Endothelial cell (in vitro differentiated cells): Measurements from ENCODE around the gene PKIB. TPM values are rescaled to one million over a fixed set of nuclear protein-coding genes. Genes with fewer than 3 reads are reported as not detected.

Source experiments
- DNase-seq: peaks from one replicate; pipeline ENCODE4 v3.0.0; 2021; ENCODE audit warnings: low spot score
- H3K27ac Mint-ChIP-seq: one replicate; pipeline ENCODE4 v1.8.0; 2021; ENCODE audit warnings: mixed read lengths, inconsistent platforms; ENCODE audit not compliant: unreplicated experiment
- H3K27me3 Mint-ChIP-seq: one replicate; pipeline ENCODE4 v1.8.0; 2021; ENCODE audit warnings: mild to moderate bottlenecking, moderate library complexity, mixed read lengths, inconsistent platforms; ENCODE audit not compliant: unreplicated experiment
- H3K36me3 Mint-ChIP-seq: one replicate; pipeline ENCODE4 v1.8.0; 2021; ENCODE audit warnings: mild to moderate bottlenecking, low read depth, mixed read lengths, inconsistent platforms; ENCODE audit not compliant: unreplicated experiment
- H3K4me1 Mint-ChIP-seq: one replicate; pipeline ENCODE4 v1.8.0; 2021; ENCODE audit warnings: mild to moderate bottlenecking, mixed read lengths, inconsistent platforms; ENCODE audit not compliant: unreplicated experiment
- H3K4me3 Mint-ChIP-seq: one replicate; pipeline ENCODE4 v1.8.0; 2021; ENCODE audit warnings: mild to moderate bottlenecking, mixed read lengths, inconsistent platforms; ENCODE audit not compliant: unreplicated experiment
- H3K9me3 Mint-ChIP-seq: one replicate; pipeline ENCODE4 v1.8.0; 2021; ENCODE audit warnings: mixed read lengths, inconsistent platforms; ENCODE audit not compliant: unreplicated experiment
- total RNA-seq: library from RNA; stranded (reverse); fragmentation: NEBNext Ultra II Directional; extraction: Animal tissue kit (Norgen Biotek cat#: 25700); gene quantifications from one replicate; pipeline ENCODE4 v1.2.1, GENCODE V29; 2021; ENCODE audit not compliant: unreplicated experiment
- TF ChIP-seq, protein P1 (sequence below): fragments of 200-600 bp; sonication (generic); IDR thresholded peaks from one replicate; pipeline ENCODE4 v1.5.0; 2021; ENCODE audit warnings: antibody characterized with exemption; ENCODE audit not compliant: unreplicated experiment

PKIB gene
- total RNA-seq, 1 donor from 2014 or later, result 38.5 TPM

DNA sequence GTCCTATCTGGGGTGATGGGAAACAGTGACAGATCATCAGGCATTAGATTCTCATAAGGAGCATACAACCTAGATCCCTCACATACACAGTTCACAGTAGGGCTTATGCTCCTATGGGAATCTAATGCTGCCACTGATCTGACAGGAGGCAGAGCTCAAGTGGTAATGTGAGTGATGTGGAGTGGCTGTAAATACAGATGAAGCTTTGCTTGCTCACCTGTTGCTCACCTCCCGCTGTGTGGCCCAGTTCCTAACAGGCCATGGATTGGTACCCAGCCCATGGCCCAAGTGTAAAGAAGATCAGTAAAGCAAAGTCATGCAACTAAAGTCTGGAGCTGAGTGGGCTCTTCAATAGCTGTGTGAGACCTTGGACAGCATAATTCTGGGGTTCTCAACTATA lies 65.9 kb downstream of the PKIB start:
- TF ChIP-seq, protein P1, sequence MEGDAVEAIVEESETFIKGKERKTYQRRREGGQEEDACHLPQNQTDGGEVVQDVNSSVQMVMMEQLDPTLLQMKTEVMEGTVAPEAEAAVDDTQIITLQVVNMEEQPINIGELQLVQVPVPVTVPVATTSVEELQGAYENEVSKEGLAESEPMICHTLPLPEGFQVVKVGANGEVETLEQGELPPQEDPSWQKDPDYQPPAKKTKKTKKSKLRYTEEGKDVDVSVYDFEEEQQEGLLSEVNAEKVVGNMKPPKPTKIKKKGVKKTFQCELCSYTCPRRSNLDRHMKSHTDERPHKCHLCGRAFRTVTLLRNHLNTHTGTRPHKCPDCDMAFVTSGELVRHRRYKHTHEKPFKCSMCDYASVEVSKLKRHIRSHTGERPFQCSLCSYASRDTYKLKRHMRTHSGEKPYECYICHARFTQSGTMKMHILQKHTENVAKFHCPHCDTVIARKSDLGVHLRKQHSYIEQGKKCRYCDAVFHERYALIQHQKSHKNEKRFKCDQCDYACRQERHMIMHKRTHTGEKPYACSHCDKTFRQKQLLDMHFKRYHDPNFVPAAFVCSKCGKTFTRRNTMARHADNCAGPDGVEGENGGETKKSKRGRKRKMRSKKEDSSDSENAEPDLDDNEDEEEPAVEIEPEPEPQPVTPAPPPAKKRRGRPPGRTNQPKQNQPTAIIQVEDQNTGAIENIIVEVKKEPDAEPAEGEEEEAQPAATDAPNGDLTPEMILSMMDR, result no peak
- no peaks in the 10 kb centered on the region for H3K9me3 Mint-ChIP-seq
- H3K27ac Mint-ChIP-seq, result no peak overlapping the region
- peaks cover 8% of the 10 kb centered on the region for H3K4me1 Mint-ChIP-seq
- H3K27me3 Mint-ChIP-seq, result no peaks in the 10 kb centered on the region
- peaks cover 27% of the 10 kb centered on the region for H3K36me3 Mint-ChIP-seq
- H3K4me3 Mint-ChIP-seq, result no peak overlapping the region
- DNase-seq, result no peak

DNA sequence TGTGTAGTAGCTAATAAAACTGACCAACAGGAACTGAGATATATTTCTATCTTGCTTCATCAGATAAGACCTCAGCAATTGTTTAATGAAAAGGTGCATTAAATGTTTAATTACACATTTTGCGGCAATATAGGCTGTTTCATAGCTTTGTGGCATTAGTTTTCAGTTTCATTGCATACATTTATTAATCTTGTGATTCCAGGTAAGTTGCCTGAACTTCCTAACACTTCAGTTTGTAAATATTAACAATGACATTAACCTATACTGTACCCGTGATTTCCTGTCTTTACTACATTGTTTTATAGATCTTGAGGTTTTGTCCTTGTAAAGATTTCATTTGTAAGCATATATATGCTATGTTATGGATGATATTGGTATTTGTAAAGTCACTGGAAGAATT lies 66.5 kb downstream of the PKIB start:
- TF ChIP-seq, protein P1, result no peak
- Mint-ChIP-seq H3K4me1 (peaks cover 8% of the 10 kb centered on the region), H3K9me3 (no peaks in the 10 kb centered on the region), H3K27me3 (no peaks in the 10 kb centered on the region), H3K27ac (no peak overlapping the region), H3K36me3 (peaks cover 27% of the 10 kb centered on the region), H3K4me3 (no peak overlapping the region)
- no peak for DNase-seq

DNA sequence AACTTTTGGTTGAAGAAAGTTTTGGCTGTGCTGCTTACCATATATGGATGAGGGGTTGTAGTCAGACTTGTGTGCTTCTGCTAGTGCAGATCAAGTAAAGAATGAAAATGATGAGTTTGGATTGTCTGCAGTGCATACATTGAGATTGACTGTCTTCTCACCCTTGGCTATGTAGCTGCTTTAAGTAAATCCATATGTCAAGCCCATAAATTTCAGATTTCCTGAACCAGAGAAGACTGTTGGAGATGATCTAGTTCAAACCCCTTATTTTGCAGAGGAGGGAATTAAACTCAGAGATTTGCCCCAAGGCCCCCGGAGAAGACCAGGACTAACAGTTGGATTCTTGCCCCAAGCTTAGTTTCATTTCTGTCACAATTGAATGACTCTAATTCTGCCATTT lies 67.2 kb downstream of the PKIB start:
- H3K36me3 Mint-ChIP-seq, result peaks cover 27% of the 10 kb centered on the region
- H3K4me3 Mint-ChIP-seq, result no peak overlapping the region
- TF ChIP-seq, protein P1, result no peak
- H3K9me3 Mint-ChIP-seq, result no peaks in the 10 kb centered on the region
- H3K27me3 Mint-ChIP-seq, result no peaks in the 10 kb centered on the region
- no peak for DNase-seq
- no peak overlapping the region for H3K27ac Mint-ChIP-seq
- H3K4me1 Mint-ChIP-seq, result peaks cover 8% of the 10 kb centered on the region

DNA sequence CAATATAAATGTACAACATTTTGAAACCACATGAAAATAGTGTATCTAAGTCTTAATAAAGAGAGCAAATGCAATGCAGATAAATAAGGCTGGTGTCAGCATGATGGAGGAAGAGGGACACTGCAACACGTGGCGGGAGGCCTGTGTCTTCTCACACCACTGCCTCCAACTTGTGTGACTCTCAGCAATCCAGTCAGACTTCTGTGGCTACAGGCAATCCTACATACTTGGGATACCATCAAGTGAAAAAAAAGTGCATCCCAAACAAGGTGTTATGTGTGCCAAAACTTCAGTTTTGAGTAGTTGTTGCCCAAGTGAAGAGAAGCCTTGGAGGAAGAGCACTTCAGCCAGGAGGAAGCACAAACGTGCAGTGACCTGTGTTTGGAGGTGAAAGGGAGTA lies 68.6 kb downstream of the PKIB start:
- TF ChIP-seq, protein P1, result no peak
- no peaks in the 10 kb centered on the region for H3K9me3 Mint-ChIP-seq
- no peaks in the 10 kb centered on the region for H3K27me3 Mint-ChIP-seq
- H3K27ac Mint-ChIP-seq, result no peak overlapping the region
- peaks cover 24% of the 10 kb centered on the region for H3K36me3 Mint-ChIP-seq
- H3K4me1 Mint-ChIP-seq, result peaks cover 8% of the 10 kb centered on the region
- no peak overlapping the region for H3K4me3 Mint-ChIP-seq
- no peak for DNase-seq

DNA sequence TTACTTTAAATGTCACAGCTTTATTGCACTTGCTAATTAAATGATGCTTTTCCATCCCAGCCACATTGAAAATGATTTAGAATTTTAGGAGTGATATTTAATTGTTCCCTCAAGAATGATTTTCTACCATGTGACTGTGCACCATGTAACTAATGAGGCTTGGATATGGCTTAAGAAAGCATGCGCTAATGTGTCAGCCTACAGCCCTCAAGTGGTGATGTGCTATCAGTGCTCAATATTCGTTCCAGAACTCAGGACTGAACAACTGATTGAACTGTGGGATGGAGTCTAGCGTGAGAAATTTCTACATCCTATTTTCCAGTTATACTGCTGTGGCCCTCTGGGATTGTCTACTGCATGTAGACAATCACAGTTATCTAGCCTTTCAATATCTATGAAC lies 71.5 kb downstream of the PKIB start:
- H3K36me3 Mint-ChIP-seq, result peaks cover 13% of the 10 kb centered on the region
- no peak for DNase-seq
- TF ChIP-seq, protein P1, result no peak
- H3K27me3 Mint-ChIP-seq, result no peaks in the 10 kb centered on the region
- H3K9me3 Mint-ChIP-seq, result no peaks in the 10 kb centered on the region
- H3K4me3 Mint-ChIP-seq, result no peak overlapping the region
- H3K27ac Mint-ChIP-seq, result no peak overlapping the region
- H3K4me1 Mint-ChIP-seq, result peaks cover 8% of the 10 kb centered on the region
